Peyer's patch (tissue), 4 donors: ENCODE results near the gene CHAC1.

ENCODE experiments used
- POLR2A ChIP-seq, 2 donors: fragments of 450-650 bp; IDR thresholded peaks; one replicate each; pipeline ENCODE4 v1.5.1; 2017; ENCODE audit warnings: antibody characterized with exemption in 2 of 2, mild to moderate bottlenecking in 2 of 2, moderate library complexity in 2 of 2
- TF ChIP-seq, protein P1 (sequence below), 6 experiments: fragments of 450-650 bp in 4 of 6; fragments of 200-600 bp in 2 of 6; sonication (generic) in 1 of 6; IDR thresholded peaks; one replicate each; pipeline ENCODE4 v1.5.1; 2017 to 2019; ENCODE audit warnings: antibody characterized with exemption in 6 of 6, mild to moderate bottlenecking in 3 of 6, moderate library complexity in 1 of 6

DNA sequence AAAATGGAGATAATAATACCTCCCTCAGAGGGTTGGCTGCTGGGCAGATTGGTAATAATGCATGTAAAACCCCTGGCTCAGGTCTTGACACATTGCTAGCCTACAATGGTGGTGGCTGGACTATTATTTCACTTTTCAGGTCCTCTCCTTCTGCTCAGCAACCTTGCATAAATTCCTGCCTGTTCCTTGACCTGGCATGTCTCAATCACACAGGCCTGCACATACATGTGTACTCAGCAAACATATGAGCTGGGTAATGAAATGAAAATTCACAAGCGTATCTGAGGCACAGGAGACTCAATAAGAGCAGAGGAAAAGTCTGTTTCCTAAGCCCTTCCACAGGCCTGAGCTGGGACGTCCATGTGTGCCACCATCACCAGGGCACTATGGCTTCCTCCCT, 41.6 kb upstream of the CHAC1 start:
- TF ChIP-seq POLR2A (IDR thresholded peaks at IDR 0.05): no peak
- TF ChIP-seq, protein P1, sequence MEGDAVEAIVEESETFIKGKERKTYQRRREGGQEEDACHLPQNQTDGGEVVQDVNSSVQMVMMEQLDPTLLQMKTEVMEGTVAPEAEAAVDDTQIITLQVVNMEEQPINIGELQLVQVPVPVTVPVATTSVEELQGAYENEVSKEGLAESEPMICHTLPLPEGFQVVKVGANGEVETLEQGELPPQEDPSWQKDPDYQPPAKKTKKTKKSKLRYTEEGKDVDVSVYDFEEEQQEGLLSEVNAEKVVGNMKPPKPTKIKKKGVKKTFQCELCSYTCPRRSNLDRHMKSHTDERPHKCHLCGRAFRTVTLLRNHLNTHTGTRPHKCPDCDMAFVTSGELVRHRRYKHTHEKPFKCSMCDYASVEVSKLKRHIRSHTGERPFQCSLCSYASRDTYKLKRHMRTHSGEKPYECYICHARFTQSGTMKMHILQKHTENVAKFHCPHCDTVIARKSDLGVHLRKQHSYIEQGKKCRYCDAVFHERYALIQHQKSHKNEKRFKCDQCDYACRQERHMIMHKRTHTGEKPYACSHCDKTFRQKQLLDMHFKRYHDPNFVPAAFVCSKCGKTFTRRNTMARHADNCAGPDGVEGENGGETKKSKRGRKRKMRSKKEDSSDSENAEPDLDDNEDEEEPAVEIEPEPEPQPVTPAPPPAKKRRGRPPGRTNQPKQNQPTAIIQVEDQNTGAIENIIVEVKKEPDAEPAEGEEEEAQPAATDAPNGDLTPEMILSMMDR (IDR thresholded peaks at IDR 0.05): no peak
